GM12892 (cell line): ENCODE data around the gene SHBG.
"Not testable (repeated sequence)": the region's sequence is repeated elsewhere in the genome, so short reads cannot be mapped to it uniquely, and the experiment has no call there.

Experiments
- POLR2A ChIP-seq: IDR thresholded peaks from 2 replicates; pipeline ENCODE4 v1.6.1; 2011; ENCODE audit warnings: low read depth, low read length, control low read depth
- POLR2AphosphoS5 ChIP-seq: IDR thresholded peaks from 2 replicates; pipeline ENCODE4 v1.6.1; 2011; ENCODE audit warnings: low read depth, low read length, control low read depth
- TAF1 ChIP-seq: IDR thresholded peaks from 2 replicates; pipeline ENCODE4 v1.6.1; 2011; ENCODE audit warnings: low read depth, mild to moderate bottlenecking, control low read depth, low read length, borderline replicate concordance

DNA sequence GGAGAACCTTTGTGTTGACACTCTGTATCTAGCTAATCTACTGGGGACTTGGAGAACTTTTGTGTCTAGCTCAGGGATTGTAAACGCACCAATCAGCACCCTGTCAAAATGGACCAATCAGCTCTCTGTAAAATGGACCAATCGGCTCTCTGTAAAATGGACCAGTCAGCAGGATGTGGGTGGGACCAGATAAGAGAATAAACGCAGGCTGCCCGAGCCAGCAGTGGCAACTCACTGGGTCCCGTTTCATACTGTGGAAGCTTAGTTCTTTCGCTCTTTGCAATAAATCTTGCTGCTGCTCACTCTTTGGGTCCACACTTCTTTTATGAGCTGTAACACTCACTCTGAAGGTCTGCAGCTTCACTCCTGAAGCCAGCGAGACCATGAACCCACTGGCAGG, 11.7 kb downstream of the SHBG start:
- not testable (repeated sequence) for TF ChIP-seq POLR2A, POLR2AphosphoS5, TAF1
